Mesothelial cell of epicardium (in vitro differentiated cells): ENCODE measurements around the gene PDE4D. TPM values are rescaled to one million over a fixed set of nuclear protein-coding genes. Genes with fewer than 3 reads are reported as not detected.
A peak's percentile ranks its signal among the peaks of the same experiment; 100 is the strongest.

Experiments used
- DNase-seq, 2 experiments: peaks; one replicate each; pipeline ENCODE4 v3.0.0; 2021; ENCODE audit warnings: low spot score in 2 of 2; ENCODE audit not compliant: unreplicated experiment in 2 of 2
- H3K27ac Mint-ChIP-seq: 2 replicates; pipeline ENCODE4 v1.8.0; 2021; ENCODE audit warnings: mixed read lengths
- H3K27me3 Mint-ChIP-seq: 2 replicates; pipeline ENCODE4 v1.8.0; 2021; ENCODE audit warnings: low read depth, mixed read lengths
- H3K36me3 Mint-ChIP-seq: 2 replicates; pipeline ENCODE4 v1.8.0; 2021; ENCODE audit warnings: mixed read lengths
- H3K4me1 Mint-ChIP-seq: 2 replicates; pipeline ENCODE4 v1.8.0; 2021; ENCODE audit warnings: mixed read lengths
- H3K4me3 Mint-ChIP-seq: 2 replicates; pipeline ENCODE4 v1.8.0; 2021; ENCODE audit warnings: mild to moderate bottlenecking, moderate library complexity, mixed read lengths
- H3K9me3 Mint-ChIP-seq: 2 replicates; pipeline ENCODE4 v1.8.0; 2021; ENCODE audit warnings: mixed read lengths
- total RNA-seq: library from RNA; stranded (reverse); gene quantifications from 3 replicates; pipeline ENCODE4 v1.2.1, GENCODE V29; 2021
- TF ChIP-seq, protein P1 (sequence below): fragments of 200-600 bp; sonication (generic); IDR thresholded peaks from one replicate; pipeline ENCODE4 v1.5.0; 2021; ENCODE audit warnings: antibody characterized with exemption; ENCODE audit not compliant: unreplicated experiment

The PDE4D gene
- total RNA-seq, 1 donor from 2014 or later, result 105 TPM

DNA sequence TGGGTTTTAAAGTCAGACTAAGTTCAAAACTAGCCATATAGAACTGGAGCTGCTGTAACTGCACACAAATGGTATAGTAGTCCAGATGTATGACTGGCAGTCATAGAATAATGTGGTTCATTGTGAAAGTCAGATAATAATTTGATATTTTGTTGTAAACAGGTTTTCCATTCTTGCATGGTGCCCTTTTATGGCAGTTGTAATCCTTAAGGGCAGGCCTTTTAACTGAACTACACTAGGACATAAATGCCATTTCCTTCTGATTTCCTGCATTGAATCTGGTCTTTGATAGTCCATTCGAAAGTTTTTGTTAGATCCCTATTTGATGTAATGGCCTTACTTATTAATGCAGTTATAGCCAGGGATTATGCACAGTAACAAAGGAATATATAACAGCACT lies 632.6 kb downstream of the PDE4D start:
- Mint-ChIP-seq H3K9me3 (no peaks in the 10 kb centered on the region), H3K4me1 (peaks cover 42% of the 10 kb centered on the region), H3K27me3 (no peaks in the 10 kb centered on the region), H3K36me3 (no peaks in the 10 kb centered on the region), H3K4me3 (no peak overlapping the region), H3K27ac (no peak overlapping the region)
- TF ChIP-seq, protein P1, sequence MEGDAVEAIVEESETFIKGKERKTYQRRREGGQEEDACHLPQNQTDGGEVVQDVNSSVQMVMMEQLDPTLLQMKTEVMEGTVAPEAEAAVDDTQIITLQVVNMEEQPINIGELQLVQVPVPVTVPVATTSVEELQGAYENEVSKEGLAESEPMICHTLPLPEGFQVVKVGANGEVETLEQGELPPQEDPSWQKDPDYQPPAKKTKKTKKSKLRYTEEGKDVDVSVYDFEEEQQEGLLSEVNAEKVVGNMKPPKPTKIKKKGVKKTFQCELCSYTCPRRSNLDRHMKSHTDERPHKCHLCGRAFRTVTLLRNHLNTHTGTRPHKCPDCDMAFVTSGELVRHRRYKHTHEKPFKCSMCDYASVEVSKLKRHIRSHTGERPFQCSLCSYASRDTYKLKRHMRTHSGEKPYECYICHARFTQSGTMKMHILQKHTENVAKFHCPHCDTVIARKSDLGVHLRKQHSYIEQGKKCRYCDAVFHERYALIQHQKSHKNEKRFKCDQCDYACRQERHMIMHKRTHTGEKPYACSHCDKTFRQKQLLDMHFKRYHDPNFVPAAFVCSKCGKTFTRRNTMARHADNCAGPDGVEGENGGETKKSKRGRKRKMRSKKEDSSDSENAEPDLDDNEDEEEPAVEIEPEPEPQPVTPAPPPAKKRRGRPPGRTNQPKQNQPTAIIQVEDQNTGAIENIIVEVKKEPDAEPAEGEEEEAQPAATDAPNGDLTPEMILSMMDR, result no peak
- no peak for DNase-seq

DNA sequence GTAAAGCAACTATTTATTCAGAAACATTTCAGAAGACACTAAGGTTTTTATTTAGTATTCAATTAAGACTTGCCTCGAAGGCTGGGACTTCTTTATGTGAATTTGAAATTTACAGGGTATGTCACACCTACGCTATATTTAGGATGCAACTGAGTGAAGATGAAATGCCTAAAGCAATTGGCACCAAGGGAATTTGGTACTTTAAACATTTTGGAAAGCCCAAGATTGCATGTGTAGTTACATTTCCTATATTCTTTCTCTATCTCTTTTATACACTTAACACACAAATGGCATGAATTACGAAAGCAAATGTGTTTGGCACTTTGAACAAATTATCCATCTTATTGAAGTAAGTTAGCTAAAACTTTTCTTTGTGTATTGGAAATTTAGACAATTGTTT lies 633.3 kb downstream of the PDE4D start:
- Mint-ChIP-seq H3K4me1 (peaks cover 40% of the 10 kb centered on the region), H3K9me3 (no peaks in the 10 kb centered on the region), H3K27me3 (no peaks in the 10 kb centered on the region), H3K36me3 (no peaks in the 10 kb centered on the region), H3K27ac (peak overlapping the region; percentile 20), H3K4me3 (no peak overlapping the region)
- TF ChIP-seq, protein P1, result no peak
- DNase-seq, result no peak

DNA sequence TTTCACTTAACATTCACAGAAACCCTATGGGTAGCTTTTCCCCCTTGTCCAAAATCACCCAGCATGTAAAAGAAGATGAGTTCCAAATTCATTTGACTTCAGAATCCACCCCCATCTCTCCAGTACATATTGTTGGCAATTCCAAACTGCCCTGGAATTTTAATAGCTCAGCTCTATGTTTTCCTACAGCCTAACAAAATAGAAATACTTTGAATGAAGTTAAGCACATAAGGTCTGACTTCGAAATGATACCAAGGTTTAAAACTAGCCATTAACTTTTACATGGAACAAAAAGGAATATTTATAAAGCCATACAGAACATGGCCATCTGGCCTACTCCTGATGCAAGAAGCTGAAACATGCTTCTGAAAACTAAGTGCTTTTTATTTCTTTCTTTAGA lies 634.3 kb downstream of the PDE4D start:
- H3K4me1 Mint-ChIP-seq, result peaks cover 31% of the 10 kb centered on the region
- TF ChIP-seq, protein P1, result no peak
- H3K4me3 Mint-ChIP-seq, result no peak overlapping the region
- no peaks in the 10 kb centered on the region for H3K27me3 Mint-ChIP-seq
- H3K36me3 Mint-ChIP-seq, result no peaks in the 10 kb centered on the region
- no peak for DNase-seq
- peak overlapping the region; percentile 8 for H3K27ac Mint-ChIP-seq
- H3K9me3 Mint-ChIP-seq, result no peaks in the 10 kb centered on the region

DNA sequence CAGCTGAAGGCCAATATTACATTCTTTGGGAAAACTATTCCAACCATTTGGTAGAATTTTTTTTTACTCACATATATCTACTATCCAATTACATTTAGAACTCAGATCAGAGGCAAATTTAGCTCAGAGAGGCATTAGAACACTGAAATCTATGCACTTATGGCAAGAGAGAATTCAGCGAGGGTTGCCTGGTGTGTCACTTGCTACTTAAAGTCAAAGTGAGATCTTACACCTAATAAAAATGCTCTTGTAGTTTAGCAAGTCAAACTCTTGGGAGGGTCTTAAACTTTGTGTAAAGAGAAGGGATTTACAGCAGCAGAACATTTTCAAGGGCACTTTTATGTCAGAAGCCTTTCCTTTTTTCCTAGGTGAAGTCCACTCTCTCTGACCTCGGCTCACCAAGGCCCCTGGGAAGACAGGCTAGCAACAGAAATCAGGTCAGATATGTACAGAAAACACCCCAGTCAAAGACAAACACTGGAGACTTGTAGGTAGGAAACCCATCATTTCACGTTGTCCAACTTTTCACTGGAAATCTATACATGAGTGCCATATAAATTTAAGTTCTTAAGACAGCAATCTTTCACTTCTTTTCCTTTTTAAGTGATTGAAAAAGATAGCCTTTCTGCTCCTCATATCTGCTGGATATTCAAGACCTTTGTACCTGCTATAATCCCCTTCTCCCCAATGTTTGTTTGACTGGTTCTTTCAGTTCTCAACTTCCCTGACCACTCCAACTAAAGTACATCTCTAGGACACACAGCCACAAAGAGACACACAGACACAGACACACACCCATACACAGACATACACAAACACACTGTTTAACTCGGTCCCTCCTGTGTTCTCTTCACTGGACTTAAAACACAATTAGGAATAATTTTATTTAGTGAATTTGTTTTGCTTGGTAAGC lies 635.8 kb downstream of the PDE4D start:
- TF ChIP-seq, protein P1, result no peak

DNA sequence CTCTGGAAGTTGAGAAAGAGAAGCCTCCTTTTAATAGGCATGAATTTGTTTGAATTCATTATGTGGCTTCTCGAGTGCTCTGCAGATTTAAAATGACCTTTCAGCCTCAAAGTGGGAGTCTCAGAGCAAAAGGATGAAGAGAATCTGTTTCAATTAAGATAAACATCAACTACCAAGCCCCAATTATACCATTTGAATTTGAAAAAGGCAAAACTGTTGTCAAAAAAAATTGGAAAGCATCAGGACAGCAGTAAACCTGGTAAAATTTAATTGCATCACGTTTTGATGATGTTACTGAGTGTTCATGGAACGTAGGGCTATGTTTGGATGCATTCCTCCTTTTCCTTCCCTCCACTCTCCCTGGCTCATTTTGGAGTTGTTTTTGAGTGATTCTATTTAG lies 637.2 kb downstream of the PDE4D start:
- Mint-ChIP-seq H3K4me3 (no peak overlapping the region), H3K9me3 (peaks cover 5% of the 10 kb centered on the region), H3K27ac (peak overlapping the region; percentile 69), H3K36me3 (peaks cover 6% of the 10 kb centered on the region), H3K4me1 (peaks cover 25% of the 10 kb centered on the region), H3K27me3 (no peaks in the 10 kb centered on the region)
- TF ChIP-seq, protein P1, result no peak
- no peak for DNase-seq

More for the DNA sequence above, 635.8 kb downstream of the PDE4D start:
- no peak for DNase-seq
- Mint-ChIP-seq H3K9me3 (no peaks in the 10 kb centered on the region), H3K4me3 (no peak overlapping the region), H3K27ac (peak overlapping the region; percentile 4), H3K36me3 (no peaks in the 10 kb centered on the region), H3K27me3 (no peaks in the 10 kb centered on the region), H3K4me1 (peaks cover 29% of the 10 kb centered on the region)
